Measurements from ENCODE around the gene PLXNB3. TPM values are rescaled to one million over a fixed set of nuclear protein-coding genes. Genes with fewer than 3 reads are reported as not detected.

Gene PLXNB3
- total RNA-seq, 1 experiment from 2014 or later = 14.3 TPM

GRCh38 chrX:153736871-153737441 lies 27.1 kb upstream of the PLXNB3 start:
- in situ Hi-C loops (cut with HindIII; ENCODE audit: low pct_unique_long_range_greater_than_20kb, low sequenced_read_pairs) = no loop called here
- H3K9me3 ChIP-seq (ENCODE audit: control insufficient read depth, insufficient read depth, low read depth, low read length) = no peaks in the 10 kb centered on the region
- H3K4me3 ChIP-seq (ENCODE audit: low read depth in 2 of 2, low read length in 2 of 2) = no peak overlapping the region
- H3K36me3 ChIP-seq (ENCODE audit: control insufficient read depth, insufficient read depth, low read length) = no peaks in the 10 kb centered on the region
- DNase-seq (ENCODE audit: low read depth, low spot score) (no peak), ATAC-seq (no peak)
- no peak for TF ChIP-seq TCF7L2 (IDR thresholded peaks at IDR 0.05; ENCODE audit: low read depth, low read length)
- TF ChIP-seq SIN3A (IDR thresholded peaks at IDR 0.05; ENCODE audit: borderline replicate concordance, insufficient read depth, low read depth, low read length) = no peak
- no peak for TF ChIP-seq REST (IDR thresholded peaks at IDR 0.05; ENCODE audit: insufficient read depth in 1 of 2, low read depth in 2 of 2, low read length in 1 of 2)
- no peak for TF ChIP-seq POLR2AphosphoS5 (IDR thresholded peaks at IDR 0.05; ENCODE audit: low read depth, low read length)
- TF ChIP-seq CTCF (IDR thresholded peaks at IDR 0.05) = no peak
- H3K4me1 ChIP-seq (ENCODE audit: control insufficient read depth, insufficient read depth, low read length) = no peaks in the 10 kb centered on the region
- no TSS peak for BruUV-seq (replicated peaks)
- intact Hi-C loops (cut with micrococcal nuclease; ENCODE audit: unreplicated experiment) = no loop called here
- H3K27me3 ChIP-seq (ENCODE audit: control insufficient read depth, insufficient read depth, low read length) = no peaks in the 10 kb centered on the region
- ChIA-PET CTCF (no interaction called here), POLR2A (no interaction called here)
- H3K27ac ChIP-seq (ENCODE audit: low read length) = no peak overlapping the region

GRCh38 chrX:153738056-153738605 lies 25.9 kb upstream of the PLXNB3 start:
- no peak for TF ChIP-seq POLR2AphosphoS5 (IDR thresholded peaks at IDR 0.05; ENCODE audit: low read depth, low read length)
- no peak for TF ChIP-seq REST (IDR thresholded peaks at IDR 0.05; ENCODE audit: insufficient read depth in 1 of 2, low read depth in 2 of 2, low read length in 1 of 2)
- TF ChIP-seq TCF7L2 (IDR thresholded peaks at IDR 0.05; ENCODE audit: low read depth, low read length) = no peak
- no peak for TF ChIP-seq SIN3A (IDR thresholded peaks at IDR 0.05; ENCODE audit: borderline replicate concordance, insufficient read depth, low read depth, low read length)
- no peak for TF ChIP-seq CTCF (IDR thresholded peaks at IDR 0.05)
- Histone ChIP-seq H3K27me3 (ENCODE audit: control insufficient read depth, insufficient read depth, low read length) (no peaks in the 10 kb centered on the region), H3K9me3 (ENCODE audit: control insufficient read depth, insufficient read depth, low read depth, low read length) (no peaks in the 10 kb centered on the region), H3K27ac (ENCODE audit: low read length) (no peak overlapping the region), H3K36me3 (ENCODE audit: control insufficient read depth, insufficient read depth, low read length) (no peaks in the 10 kb centered on the region), H3K4me1 (ENCODE audit: control insufficient read depth, insufficient read depth, low read length) (no peaks in the 10 kb centered on the region), H3K4me3 (ENCODE audit: low read depth in 2 of 2, low read length in 2 of 2) (no peak overlapping the region)
- ChIA-PET CTCF (no interaction called here), POLR2A (no interaction called here)
- DNase-seq (ENCODE audit: low read depth, low spot score) (no peak), ATAC-seq (no peak)
- in situ Hi-C loops (cut with HindIII; ENCODE audit: low pct_unique_long_range_greater_than_20kb, low sequenced_read_pairs) (no loop called here), intact Hi-C loops (cut with micrococcal nuclease; ENCODE audit: unreplicated experiment) (no loop called here)
- BruUV-seq (replicated peaks) = no TSS peak
